Measurements from ENCODE around the gene MICAL3.

MICAL3 gene

GRCh38 chr22:17802822-17803221, 221.5 kb downstream of the MICAL3 start:
- no peak for DNase-seq (ENCODE audit: low read depth in 1 of 2, low spot score in 1 of 2)

- DNase-seq (ENCODE audit: low read depth in 1 of 2, low spot score in 1 of 2): no peak
Observed at GRCh38 chr22:17802411-17802810, 221.9 kb downstream of the MICAL3 start.

GRCh38 chr22:17797721-17798559, 226.4 kb downstream of the MICAL3 start:
- DNase-seq (ENCODE audit: low read depth in 1 of 2, low spot score in 1 of 2): no peak

- DNase-seq (ENCODE audit: low read depth in 1 of 2, low spot score in 1 of 2): no peak
Observed at GRCh38 chr22:17796695-17797094, 227.7 kb downstream of the MICAL3 start.

GRCh38 chr22:17795661-17796548, 228.5 kb downstream of the MICAL3 start:
- DNase-seq (ENCODE audit: low read depth in 1 of 2, low spot score in 1 of 2): no peak

GRCh38 chr22:17794726-17795542, 229.4 kb downstream of the MICAL3 start:
- DNase-seq (ENCODE audit: low read depth in 1 of 2, low spot score in 1 of 2): no peak

- no peak for DNase-seq (ENCODE audit: low read depth in 1 of 2, low spot score in 1 of 2)
Observed at GRCh38 chr22:17792854-17793434, 231.4 kb downstream of the MICAL3 start.

GRCh38 chr22:17792299-17792698, 232.1 kb downstream of the MICAL3 start:
- DNase-seq (ENCODE audit: low read depth in 1 of 2, low spot score in 1 of 2): no peak

- DNase-seq (ENCODE audit: low read depth in 1 of 2, low spot score in 1 of 2): no peak
Observed at GRCh38 chr22:17791196-17791595, 233.2 kb downstream of the MICAL3 start.

GRCh38 chr22:17789379-17790200, 234.8 kb downstream of the MICAL3 start:
- DNase-seq (ENCODE audit: low read depth in 1 of 2, low spot score in 1 of 2): no peak

- no peak for DNase-seq (ENCODE audit: low read depth in 1 of 2, low spot score in 1 of 2)
Observed at GRCh38 chr22:17788528-17789378, 235.6 kb downstream of the MICAL3 start.

GRCh38 chr22:17787716-17788330, 236.5 kb downstream of the MICAL3 start:
- no peak for DNase-seq (ENCODE audit: low read depth in 1 of 2, low spot score in 1 of 2)

- no peak for DNase-seq (ENCODE audit: low read depth in 1 of 2, low spot score in 1 of 2)
Observed at GRCh38 chr22:17787241-17787640, 237.1 kb downstream of the MICAL3 start.

GRCh38 chr22:17786435-17787161, 237.8 kb downstream of the MICAL3 start:
- no peak for DNase-seq (ENCODE audit: low read depth in 1 of 2, low spot score in 1 of 2)

- peak; percentile 52 to 61 for DNase-seq (ENCODE audit: low read depth in 1 of 2, low spot score in 1 of 2)
Observed at GRCh38 chr22:17785185-17786184, 238.9 kb downstream of the MICAL3 start.

GRCh38 chr22:17784776-17785175, 239.6 kb downstream of the MICAL3 start:
- DNase-seq (ENCODE audit: low read depth in 1 of 2, low spot score in 1 of 2): no peak
